ENCODE results near the gene CARD18.

DNA sequence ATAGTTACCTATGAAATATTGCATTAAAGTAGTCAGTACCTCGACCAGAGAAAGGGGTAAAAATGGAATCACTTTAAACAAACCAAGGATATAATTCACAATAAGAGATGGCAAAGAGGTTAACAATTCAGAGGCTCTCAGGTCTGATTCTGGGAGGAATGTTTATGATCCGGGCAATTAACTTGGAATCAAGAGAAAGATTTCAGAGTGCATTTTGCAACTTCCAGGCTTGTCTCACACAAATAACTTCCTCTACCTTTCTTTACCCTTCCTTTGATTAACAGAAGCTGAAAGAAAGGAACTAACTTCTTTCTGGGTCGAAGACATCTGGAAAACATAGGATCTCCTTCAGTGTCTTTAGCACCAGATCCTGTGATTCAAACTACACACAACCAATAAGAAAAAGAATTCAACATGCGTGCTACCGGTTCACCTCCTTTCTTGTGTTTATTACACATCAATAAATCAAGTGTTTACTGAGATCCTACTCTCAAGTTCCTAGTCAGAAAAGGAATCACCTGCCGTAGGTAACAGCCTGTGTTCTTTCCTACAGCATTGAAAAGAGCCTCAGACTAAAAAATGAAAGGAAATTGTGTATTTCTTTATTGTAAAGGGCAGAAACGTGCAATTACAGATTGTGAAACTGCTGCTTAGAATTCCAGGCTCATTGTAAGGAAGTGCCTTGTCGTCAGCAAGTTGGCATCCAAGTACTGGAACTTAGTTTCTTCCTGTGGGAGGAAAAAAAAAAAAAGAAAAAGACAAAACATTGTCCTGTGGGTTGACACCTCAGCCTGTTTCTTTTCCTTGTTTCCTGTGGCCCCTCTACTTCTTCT lies 29.5 kb downstream of the CARD18 start:
- TF ChIP-seq, protein P1, sequence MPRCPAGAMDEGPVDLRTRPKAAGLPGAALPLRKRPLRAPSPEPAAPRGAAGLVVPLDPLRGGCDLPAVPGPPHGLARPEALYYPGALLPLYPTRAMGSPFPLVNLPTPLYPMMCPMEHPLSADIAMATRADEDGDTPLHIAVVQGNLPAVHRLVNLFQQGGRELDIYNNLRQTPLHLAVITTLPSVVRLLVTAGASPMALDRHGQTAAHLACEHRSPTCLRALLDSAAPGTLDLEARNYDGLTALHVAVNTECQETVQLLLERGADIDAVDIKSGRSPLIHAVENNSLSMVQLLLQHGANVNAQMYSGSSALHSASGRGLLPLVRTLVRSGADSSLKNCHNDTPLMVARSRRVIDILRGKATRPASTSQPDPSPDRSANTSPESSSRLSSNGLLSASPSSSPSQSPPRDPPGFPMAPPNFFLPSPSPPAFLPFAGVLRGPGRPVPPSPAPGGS (IDR thresholded peaks at IDR 0.05): no peak
- TF ChIP-seq, protein P2, sequence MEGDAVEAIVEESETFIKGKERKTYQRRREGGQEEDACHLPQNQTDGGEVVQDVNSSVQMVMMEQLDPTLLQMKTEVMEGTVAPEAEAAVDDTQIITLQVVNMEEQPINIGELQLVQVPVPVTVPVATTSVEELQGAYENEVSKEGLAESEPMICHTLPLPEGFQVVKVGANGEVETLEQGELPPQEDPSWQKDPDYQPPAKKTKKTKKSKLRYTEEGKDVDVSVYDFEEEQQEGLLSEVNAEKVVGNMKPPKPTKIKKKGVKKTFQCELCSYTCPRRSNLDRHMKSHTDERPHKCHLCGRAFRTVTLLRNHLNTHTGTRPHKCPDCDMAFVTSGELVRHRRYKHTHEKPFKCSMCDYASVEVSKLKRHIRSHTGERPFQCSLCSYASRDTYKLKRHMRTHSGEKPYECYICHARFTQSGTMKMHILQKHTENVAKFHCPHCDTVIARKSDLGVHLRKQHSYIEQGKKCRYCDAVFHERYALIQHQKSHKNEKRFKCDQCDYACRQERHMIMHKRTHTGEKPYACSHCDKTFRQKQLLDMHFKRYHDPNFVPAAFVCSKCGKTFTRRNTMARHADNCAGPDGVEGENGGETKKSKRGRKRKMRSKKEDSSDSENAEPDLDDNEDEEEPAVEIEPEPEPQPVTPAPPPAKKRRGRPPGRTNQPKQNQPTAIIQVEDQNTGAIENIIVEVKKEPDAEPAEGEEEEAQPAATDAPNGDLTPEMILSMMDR (IDR thresholded peaks at IDR 0.05): no peak
- TF ChIP-seq POLR2A (IDR thresholded peaks at IDR 0.05; ENCODE audit: low read length) (no peak), RAD21 (conservative IDR thresholded peaks at IDR 0.05 in 1 of 2, IDR thresholded peaks at IDR 0.05 in 1 of 2) (no peak), MAFK (IDR thresholded peaks at IDR 0.05; ENCODE audit: partially characterized antibody) (no peak), KDM1A (IDR thresholded peaks at IDR 0.05; ENCODE audit: low read depth) (no peak), CEBPB (IDR thresholded peaks at IDR 0.05) (no peak), EP300 (IDR thresholded peaks at IDR 0.05) (no peak)

Measured in A549 (cell line).